Measurements from ENCODE around the gene TBCCD1.
A peak's percentile ranks its signal among the peaks of the same experiment; 100 is the strongest.
"Not testable (repeated sequence)": the region's sequence is repeated elsewhere in the genome, so short reads cannot be mapped to it uniquely, and the experiment has no call there.

TBCCD1 gene

DNA sequence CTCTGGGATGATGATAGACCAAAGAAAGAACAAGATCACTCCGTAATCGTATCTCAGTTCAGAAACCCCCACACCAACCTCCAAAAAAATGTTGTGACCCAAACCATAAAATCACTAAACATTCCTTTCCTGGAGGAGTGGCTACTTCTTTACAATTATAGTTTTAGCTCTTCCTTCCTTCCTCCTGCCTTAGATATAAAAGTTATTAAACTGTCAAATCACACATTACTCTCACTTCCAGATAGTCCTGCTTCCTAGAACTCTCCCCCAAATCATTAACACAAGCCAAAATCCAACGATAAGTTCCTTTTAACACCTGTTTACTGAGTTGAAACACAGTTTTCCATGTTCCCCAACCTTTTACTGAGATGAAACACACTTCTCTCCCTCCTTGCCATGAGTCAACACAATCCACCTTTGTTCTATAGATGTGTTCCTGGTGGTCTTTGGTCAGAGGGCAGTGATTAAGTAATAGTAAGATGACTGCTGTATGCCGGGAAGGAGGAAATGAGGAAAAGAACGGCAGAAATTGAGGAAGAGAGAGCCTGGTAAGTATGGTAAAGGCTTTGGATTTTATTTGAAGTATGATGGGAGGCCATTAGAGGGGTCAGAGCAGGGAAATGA lies 14.6 kb downstream of the TBCCD1 start:
- DNase-seq (ENCODE audit: low read depth, low spot score), result no peak

DNA sequence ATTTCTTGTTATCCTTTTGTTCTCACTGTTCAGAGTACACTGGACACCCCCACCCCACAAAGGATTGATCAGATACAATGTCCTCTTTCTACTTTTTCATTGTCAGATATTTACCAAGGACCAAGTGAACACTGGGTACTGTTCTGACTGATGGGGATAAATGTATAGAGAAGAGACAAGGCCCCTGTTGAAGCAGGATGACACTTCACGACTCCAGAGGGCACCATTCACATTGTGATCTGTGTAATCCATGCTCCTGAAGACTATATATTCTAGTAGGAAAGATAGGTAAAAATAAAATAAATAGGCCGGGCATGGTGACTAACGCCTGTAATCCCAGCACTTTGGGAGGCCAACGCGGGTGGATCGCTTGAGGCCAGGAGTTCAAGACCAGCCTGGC lies 15.8 kb downstream of the TBCCD1 start:
- DNase-seq (ENCODE audit: low read depth, low spot score), result no peak

DNA sequence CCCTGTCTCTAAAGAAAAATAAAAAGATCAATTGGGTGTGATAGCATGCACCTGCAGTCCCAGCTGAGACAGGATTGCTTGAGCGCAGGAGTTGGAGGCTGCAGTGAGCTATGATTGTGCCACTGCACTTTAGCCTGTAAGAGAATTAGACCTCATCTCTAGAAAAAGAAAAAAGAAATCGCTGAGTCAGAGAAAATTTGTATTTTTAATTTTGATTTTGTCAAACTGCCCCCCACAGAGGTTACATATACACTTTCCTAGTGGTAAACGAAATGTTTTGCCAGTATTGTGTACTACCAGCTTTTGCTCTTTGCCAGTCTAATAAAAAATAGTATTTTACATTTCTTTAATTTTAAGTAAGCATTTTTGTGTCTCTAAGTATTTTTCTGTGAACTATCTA lies 17.6 kb downstream of the TBCCD1 start:
- DNase-seq (ENCODE audit: low read depth, low spot score), result no peak

DNA sequence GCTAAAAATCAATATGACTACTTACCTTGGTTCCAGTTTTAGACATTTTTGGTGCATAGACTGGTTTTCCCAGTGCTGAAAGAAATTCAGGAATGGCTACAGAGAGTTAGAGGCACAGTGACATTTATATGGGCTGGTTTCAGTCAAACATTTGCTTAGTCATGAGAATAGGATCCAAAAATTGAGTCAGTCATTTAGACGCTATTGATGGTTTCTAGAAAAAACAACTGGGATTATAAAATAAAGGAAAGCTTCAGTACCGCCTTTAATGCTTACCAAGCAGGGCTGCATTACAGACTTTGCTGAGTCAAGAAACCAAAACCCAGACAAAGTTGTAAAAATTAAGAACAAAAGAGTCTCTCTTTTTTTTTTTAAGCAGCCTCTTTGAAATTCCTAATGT lies 22.9 kb downstream of the TBCCD1 start, which contains the start of gene CRYGS:
Gene CRYGS (minus strand): TSS at position 100 of the 400 bp plus-strand sequence. CDS start 54 bp downstream, at position 46.
- peak; percentile 39 for DNase-seq (ENCODE audit: low read depth, low spot score)

DNA sequence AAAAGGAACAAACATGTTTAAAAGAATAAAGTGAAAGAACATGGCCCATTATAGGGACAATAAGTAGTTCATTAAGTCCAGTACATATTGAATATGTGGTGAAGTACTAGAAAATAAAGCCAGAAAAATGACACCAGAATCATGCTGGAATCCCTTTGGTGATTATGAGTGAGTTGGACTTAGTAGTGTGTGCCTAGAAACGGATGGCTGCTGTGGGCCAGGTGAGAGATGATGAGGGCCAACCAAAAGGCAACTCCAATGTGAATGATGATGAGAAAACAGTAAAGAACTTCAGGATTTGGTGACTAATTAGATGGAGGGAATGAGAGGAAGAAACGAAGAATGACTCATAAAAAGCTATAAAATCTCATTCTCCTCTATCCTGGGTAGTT lies 26.3 kb downstream of the TBCCD1 start:
- no peak for DNase-seq (ENCODE audit: low read depth, low spot score)

DNA sequence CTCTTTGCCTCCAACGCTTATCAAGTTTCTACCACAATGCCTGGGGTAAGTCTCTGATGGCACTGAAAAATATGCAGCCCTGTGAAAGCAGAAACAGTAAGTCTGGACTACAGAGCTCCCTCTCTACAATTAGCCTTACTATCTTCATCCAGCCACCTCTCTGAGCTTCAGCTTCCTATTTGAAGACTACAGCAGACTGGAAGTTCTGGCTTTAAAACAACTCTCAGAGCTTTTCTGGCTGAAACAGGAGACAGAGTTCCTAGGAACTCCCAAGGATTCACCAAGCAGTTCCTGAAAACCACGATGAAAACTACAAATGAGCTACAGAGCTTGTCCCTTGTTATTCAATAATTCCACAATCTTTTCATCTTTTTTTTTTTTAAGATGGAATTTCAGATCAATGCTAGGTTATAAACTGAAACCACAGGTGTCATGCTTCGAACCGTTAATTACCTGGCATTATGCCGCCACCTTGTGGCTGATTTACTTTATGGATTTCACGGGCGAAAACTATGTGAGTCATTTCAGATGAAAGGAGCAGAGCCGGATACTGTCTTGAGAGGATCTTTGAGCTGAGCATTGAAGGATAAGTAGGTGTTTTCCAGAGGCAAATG lies 26.8 kb downstream of the TBCCD1 start:
- peak; percentile 91 for DNase-seq (ENCODE audit: low read depth, low spot score)

DNA sequence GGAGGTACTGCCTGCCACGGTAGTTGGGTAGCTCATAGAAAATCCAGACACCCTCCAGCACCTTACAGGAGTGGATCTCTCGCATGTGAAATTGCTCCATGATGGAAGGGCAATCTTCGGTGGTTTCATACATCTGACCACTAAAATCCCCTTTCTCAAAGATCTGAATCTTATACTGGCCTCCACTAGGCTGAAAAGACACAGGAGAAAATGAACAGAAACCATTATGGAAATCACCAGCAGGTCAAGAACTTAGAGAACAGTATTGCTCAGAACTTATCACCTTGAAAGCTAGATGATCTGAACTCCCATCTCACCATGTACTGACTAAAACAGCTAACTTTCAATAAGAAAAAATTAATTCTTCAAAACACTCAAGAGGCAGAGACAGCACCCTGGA lies 28.4 kb downstream of the TBCCD1 start:
- no peak for DNase-seq (ENCODE audit: low read depth, low spot score)

DNA sequence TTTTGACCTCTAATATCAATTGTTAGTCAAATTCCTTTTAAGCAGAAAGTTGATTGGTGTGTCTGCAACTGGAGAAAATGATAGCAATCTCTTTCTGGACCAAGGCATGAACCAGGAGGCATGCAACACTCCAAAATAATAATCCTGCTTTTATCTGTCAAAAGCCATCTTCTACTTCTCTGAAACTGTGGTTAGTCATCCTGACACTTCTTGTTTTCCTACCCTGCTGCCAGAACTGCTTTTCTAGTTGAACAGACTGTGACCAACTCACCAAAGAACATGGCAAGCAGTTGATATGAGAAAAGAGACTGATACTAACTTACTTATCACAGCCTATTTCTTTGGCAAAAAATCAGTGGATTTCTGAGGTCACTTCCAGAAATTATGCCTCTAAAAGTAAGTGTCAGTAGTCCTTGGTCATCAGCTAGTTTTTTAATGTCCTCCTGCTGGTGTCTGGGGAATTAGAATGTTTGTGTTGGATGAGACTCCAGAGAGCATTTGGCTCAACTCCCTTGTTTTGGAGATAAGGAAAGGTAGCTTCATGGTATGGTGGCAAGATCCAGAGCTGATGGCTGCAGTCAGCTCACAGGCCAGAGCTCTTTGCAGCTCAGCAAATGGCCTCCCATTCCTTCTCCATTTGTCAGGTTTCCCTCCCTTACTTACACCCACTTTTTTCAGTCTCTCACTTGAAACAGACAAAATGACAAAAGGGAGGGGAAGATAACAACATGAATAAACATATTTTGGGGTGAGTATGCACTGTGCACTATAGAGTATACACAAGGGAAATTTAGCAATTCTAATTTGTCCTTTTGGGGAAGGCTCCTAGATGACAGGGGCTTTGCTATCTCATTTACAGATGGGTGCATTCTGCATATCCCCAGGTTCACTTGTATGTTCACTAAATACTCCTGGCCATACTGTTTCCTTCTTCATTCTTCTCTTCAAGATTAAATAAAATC lies 30.0 kb downstream of the TBCCD1 start:
- peak; percentile 20 for DNase-seq (ENCODE audit: low read depth, low spot score)

DNA sequence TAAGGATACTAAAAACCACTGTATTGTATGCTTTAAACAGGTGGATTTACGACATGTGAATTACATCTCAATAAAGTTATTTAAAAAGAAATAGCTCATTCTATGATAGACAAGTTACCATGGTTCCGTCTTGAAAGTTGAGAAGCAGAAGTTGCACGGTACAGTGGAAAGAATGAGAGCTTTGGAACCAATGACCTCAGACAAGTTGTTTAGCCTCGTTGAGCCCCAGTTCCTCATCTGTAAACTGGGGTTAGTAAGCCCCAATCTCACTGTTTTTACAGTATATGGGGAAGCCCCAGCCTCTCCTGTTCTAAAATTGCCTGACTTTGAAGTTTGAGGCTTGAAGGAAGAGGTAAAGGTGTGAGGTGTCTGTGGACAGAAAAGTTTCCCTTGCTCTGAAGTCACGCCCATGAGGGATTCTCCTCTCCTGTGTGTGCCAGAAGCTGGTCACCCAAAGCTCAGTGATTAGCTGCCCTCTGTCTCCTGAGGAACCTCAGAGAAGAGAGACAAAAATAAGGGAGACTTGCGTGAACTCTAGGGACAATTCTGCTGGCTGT lies 32.9 kb downstream of the TBCCD1 start:
- no peak for DNase-seq (ENCODE audit: low read depth, low spot score)

DNA sequence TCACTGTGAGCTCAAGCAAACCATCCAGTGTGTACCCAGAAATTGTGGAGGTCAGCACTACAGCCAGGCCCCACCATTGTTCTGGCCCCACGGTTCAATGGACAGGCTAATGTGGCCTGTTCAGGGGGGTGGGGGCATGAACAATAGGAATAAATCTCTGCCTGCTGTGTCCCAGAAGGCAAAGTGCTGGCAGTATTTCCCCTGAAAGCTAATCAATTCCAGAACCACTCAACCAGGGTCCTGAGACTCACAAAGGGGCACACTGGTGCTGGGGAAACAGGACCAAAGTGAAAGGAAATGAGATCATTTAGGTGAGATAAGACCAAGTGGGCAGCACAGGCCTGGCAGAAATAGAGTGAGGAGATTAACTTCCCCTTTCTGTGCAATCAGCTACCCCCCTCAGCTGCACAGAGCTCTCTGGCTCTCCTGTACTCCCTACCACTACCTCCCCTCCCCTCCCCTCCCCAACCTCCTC lies 34.5 kb downstream of the TBCCD1 start:
- DNase-seq (ENCODE audit: low read depth, low spot score), result no peak

DNA sequence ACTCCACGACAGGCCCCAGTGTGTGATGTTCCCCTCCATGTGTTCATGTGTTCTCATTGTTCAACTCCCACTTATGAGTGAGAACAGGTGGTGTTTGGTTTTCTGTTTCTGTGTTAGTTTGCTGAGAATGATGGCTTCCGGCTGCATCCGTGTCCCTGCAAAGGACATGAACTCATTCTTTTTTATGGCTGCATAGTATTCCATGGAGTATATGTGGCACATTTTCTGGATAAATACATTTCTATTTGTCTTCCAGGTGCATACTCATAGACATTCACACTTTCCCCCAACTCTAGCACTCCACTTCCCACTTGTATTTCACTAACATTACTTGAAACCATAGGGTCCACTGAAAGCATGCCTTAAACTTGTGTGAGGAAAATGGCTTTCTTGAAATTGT lies 35.4 kb downstream of the TBCCD1 start:
- DNase-seq (ENCODE audit: low read depth, low spot score), result not testable (repeated sequence)

DNA sequence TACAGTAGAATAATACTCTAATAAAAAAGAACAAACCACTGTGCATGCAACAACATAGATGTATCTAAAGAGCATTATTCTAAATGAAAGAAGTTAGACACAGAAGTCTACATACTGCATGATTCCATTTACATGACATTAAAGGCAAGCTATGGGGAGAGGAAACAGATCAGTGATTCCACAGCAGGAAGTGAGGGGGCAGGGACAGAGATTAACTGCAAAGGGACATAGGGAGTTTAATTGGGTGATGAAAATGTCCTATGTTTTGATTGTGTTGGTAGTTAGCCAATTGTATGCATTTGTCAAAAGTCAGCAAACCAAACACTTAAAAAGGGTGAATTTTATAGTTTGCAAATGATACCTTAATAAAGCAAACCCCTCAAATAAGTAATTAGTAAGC lies 36.7 kb downstream of the TBCCD1 start:
- DNase-seq (ENCODE audit: low read depth, low spot score), result no peak

DNA sequence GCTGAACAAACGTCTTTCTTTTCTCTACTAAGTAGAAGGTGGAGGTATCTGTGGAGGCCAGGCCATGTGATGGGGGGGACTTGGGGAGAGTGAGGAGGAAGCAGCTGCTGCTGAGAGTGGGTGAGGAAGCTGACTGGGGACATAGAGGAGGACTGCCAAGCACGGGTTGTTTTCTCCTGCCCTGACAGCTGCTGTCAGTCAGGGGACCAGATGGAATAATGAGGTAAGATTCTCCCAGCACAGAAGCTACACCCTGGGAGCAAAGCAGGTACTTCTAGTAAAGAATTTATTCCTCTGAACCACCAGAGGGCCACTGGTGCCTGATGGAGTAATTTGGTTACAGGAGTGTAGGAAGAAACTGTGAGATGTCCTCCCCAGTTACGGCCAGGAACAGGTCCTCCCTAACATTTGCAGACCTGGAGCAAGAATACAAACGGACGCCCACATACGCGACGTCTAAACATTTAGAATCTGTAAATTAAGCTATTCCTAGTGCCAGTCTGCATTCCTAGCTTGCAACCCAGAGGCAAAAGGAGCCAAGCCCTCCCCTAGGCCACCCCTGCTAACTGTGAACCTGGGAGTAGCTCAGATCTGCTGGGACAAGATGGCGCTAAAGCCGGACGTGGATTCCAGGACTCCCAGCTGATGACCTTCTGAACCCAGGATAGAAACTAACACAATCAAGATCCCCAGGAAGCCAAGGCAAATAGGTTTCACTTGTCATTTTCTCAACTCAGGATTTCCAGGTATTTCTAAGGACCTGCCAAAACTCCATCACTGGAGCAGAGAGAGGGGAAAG lies 37.7 kb downstream of the TBCCD1 start:
- no peak for DNase-seq (ENCODE audit: low read depth, low spot score)

DNA sequence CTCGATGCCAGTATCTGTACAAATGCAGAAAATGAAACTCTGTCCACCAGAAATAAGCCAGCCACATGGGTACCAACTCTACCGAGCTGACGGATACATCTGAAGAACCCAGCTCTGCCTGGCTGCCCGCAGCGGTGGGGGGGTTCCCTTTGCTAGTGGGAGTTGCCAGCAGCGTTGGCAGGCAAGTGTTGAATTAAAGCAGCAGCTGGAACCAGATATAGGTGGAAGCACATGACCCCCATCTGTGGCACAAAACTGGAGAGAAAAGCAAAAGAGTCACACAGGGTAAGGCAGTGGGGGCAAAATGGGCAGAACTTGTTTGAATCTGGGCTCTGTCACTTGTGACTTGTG lies 40.9 kb downstream of the TBCCD1 start:
- DNase-seq (ENCODE audit: low read depth, low spot score), result no peak

DNA sequence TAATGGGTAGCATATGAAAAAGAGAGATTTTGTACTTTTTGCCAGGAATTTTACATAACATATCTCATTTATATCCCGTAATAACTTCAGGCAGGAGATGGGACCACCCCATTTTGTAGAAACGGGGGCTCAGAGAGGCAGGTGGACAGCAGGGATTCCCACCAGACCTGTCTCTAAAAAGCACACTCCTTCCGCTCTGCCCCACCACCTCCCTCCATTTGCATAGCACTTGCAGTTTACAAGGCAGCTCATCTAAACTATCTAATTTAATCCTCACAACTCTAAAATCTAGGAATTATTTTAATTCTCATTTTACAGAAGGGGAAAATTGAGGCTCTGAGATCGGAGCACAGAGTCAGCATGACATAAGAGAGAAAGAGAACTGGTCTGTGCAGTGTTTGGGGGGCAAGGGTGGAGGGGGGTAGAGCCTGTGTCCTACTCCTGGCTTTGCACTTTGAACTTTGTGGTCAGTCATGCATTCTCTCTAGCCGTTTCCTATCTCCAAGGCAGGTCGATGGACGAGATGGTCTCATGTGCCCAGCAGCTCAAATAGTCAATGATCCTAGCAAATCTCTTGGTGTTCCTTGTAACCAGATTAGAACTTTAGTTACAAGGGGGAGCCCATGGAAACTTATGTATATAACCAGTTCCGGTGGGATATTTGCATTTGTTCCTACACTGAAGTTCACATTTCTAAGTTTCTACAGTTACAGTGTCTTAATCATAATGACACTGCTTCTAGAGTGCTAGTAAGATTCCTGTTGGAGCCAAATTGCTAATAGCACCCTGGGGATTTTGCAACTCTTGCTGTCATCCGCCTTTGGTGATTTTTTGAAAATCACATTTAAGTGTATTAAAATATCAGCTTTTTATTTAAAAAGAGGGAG lies 41.5 kb downstream of the TBCCD1 start:
- DNase-seq (ENCODE audit: low read depth, low spot score), result no peak

DNA sequence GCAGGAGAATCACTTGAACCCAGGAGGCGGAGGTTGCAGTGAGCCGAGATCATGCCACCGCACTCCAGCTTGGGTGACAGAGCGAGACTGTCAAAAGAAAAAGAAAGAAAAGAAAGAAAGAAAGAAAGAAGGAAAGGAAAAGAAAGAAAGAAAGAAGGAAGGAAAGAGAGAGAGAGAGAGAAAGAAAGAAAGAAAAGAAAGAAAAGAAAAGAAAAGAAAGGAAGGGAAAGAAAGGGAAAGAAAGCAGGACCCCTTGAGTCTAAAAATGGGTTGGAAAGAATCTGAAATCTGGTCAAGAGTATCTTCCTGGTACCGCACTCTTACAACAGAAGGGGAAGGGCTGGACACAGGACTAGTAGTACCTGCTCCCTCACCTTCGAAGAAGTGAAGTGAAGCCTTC lies 42.5 kb downstream of the TBCCD1 start:
- no peak for DNase-seq (ENCODE audit: low read depth, low spot score)

DNA sequence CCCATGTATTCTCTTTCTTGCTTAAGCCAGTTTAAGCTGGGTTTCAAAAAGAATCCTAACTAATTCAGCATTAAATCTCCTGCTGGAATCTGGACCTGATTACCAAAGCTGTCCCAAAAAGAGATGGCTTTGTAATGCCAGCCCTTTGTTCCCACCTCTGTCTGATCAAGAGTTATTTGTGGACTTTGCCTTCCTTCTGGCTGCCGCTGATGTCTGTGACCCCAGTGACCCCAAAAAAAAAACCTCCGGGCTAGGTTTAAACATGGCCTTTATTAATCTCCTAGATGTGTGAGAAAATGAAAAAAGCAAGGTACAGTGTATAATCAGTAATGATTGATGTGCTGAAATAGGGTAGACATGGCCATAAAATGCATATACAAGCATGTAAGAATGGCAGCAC lies 43.7 kb downstream of the TBCCD1 start:
- no peak for DNase-seq (ENCODE audit: low read depth, low spot score)

DNA sequence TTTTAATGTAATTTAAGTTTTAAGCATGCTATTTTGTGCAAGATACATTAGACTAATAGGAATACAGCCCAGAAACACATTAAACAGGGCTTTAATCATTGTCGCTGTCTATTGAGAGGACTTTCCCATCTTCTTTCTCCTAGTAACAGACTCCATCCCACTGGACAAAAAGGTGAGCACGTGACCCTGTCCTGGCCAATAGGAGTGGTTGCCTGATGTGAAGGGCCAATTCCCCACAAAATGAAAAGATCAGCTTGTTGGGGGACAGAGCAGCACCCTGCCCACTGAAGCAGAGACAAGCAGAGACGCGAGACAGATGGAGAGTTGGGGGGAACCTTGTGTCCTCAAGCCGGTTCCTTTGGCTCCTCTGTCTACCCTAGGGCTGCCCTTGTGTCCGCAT lies 44.1 kb downstream of the TBCCD1 start:
- DNase-seq (ENCODE audit: low read depth, low spot score), result no peak

DNA sequence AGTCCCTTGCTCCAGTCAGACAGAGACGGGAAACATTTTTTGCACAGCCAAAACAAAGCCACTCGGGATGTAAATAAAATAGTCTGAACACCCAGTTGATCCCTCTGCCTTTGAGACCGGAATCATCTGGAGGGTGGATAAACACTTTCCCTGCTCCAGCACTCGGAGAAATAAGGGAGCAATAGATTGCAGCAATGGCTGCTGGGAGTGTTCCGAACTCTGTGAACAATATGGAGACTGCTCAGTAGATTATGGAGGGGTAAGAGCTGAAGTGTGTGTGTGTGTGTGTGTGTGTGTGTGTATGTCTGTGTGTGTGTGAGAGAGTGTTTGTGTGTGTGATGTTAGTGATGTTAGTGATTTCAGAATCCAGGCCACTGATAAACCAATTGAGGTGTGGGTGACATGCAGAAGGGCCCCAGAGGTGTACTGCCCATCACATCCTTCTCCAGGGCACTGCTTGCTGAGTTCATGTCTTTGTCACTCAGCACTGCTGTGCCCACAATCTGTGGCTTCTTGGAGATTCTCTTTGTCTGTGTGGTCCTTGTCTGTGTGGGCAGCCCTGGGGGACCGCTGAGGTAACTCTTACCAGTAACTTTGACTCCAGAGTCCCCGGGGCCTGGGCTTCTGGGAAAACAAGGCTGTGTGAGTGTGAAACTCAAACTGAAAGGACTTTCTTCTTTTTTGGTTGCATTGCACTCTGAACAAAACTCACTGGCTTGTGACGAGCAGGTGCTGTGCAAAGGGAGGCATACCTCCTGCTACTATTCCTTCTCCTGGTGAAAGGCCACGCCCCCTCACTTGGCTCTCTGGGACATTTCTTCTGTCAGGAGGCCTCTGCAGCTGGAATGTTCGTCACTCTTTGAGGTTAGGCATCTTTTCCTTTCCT lies 45.9 kb downstream of the TBCCD1 start:
- DNase-seq (ENCODE audit: low read depth, low spot score), result no peak

Data from astrocyte of the hippocampus (primary cell).